Fibroblast of skin of abdomen (primary cell): Measurements from ENCODE around the gene SLC26A2.

ENCODE experiments used
- DNase-seq: peaks from one replicate; pipeline ENCODE4 v3.0.0-alpha.2; 2013

SLC26A2 gene

DNA sequence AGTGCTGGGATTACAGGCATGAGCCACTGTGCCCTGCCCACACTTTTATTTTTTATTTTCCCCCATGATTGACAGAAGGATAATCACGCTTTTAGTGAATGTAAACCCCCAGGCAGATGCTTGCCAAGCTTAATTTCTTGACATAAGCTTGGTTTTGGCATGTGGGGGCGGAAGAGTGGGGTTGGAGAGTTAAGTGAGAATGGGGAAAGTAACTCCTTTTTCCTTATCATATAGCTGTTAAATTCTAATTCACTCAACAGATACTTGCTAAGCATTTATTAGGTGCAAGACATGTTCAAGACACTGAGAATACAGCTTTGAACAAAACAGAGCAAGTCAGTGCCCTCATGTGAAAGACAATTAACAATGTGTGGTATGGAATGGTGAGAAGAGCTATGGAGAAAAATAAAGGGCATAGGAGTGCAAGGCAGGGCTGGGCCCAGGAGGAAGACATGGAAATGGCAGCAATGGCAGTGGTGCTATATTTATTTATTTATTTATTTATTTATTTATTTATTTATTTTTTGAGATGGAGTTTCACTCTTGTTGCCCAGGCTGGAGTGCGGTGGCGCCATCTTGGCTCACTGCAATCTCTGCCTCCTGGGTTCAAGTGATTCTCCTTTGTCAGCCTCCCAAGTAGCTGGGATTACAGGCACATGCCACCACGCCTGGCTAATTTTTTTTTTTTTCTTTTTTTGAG is 2.2 kb downstream of the SLC26A2 start:
- DNase-seq = no peak

DNA sequence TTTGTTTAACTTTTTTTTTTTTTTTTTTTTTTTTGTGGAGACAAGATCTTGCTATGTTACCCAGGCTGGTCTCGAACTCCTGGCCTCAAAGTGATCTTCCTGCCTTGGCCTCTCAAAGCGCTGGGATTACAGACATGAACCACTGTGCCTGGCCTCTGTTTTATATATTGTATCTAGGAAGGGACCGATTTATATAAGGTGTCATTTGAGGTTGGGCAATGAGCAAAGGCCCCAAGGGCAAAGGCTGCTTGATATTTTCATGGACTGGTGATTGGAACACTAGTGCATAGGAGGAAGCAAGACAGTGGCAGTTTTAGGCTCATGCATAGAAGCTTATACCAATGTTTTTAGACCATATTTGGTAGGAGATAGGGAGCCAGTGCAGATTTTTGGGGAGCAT is 3.2 kb downstream of the SLC26A2 start:
- no peak for DNase-seq

DNA sequence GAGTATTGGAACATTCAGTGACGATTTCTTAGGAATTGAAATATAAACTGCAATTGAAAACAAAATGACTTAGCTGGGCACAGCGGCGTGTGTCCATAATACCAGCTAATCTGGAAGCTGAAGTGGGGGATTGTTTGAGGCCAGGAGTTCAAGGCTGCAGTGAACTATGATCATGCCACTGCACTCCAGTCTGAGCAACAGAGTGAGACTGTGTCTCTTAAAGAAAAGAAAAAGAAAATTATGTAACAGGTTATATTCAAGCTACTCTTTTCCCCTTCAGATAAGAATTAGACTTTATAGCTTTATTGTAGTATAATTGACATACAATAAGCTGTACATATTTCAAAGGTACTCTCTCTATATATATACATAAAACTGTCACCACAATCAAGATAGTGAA is 6.4 kb downstream of the SLC26A2 start:
- no peak for DNase-seq

DNA sequence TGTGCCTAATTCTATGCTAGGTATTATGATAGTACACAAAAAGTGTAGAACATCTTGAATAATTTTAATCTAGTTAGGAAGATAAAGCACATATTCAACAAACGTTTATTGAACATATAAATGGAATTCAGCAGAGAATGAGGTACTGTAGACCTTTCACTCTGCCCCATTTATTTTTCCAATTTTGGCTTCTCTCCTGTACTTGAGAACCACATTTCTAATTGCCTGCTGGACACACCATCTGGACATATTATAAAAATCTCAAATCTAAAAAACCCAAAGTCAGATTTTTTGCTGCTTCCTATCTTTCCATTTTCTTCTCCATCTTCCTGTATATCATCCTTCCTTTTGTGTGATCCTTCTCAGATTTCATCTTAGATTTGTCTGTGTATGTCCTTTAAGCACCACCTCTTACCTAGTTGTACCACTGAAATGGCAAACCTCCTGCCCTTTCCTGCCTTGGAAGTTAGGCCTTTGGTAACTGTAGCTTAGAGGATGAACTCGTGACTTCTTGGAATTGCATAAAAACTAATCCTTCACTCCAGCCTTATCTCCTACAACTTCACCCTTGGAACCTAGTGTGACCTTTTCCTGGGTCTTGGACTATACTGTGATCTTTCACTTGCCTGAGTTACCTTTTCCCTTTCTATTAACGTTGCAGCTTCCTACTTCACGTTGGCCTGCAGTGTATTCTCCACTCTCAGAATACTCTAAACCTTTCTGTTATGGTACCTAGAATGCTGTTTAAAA is 8.8 kb downstream of the SLC26A2 start:
- no peak for DNase-seq

DNA sequence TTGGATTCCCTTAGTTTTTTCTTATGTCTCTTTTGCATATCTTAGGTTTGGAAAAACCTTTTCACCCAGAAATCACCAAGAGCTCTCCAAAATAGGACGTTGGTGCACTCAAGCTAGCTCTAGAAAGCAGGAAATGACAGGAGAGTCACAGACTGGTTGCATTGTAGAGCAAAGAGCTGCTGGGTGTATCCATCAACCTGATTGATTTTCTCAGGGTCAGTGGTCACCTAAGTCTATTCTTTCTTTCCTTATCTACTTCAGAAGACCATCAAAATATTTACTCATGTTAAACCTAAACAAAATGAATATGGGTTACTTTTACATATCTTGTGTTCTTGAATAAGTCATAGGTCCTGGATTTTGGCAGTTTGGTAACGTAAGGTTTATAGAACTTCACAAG is 14.9 kb downstream of the SLC26A2 start:
- no peak for DNase-seq

DNA sequence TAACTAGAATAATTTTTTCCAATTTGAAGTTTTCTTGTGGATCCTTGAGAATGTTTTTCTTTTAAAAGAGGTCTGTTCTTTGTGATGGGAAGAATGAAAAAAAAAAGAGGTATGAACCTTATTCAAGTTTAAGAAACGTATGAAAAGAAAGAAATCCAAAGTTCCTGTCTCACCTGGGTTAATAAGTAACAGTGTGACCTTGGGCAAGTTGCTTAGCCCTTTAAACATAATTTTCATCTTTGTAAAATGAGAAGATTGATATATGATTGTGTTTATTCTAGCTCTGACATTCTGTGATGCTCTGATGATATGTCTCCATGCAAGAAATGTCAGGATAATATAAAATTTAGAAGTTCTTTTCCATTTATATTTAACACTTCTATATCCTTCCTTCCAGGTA is 19.3 kb downstream of the SLC26A2 start:
- no peak for DNase-seq

DNA sequence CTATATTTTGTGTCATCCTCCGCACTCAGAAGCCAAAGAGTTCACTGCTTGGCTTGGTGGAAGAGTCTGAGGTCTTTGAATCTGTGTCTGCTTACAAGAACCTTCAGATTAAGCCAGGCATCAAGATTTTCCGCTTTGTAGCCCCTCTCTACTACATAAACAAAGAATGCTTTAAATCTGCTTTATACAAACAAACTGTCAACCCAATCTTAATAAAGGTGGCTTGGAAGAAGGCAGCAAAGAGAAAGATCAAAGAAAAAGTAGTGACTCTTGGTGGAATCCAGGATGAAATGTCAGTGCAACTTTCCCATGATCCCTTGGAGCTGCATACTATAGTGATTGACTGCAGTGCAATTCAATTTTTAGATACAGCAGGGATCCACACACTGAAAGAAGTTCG is 20.6 kb downstream of the SLC26A2 start:
- DNase-seq = no peak

DNA sequence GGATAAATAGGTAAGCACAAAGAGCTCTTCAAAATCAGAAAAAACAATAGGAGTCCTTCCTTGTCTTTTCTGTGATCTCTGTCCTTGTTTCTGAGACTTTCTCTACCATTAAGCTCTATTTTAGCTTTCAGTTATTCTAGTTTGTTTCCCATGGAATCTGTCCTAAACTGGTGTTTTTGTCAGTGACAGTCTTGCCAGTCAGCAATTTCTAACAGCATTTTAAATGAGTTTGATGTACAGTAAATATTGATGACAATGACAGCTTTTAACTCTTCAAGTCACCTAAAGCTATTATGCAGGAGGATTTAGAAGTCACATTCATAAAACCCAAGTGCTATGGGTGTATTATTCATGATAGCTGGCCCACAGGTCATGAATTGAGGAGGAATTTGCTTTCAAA is 21.9 kb downstream of the SLC26A2 start:
- DNase-seq = no peak

DNA sequence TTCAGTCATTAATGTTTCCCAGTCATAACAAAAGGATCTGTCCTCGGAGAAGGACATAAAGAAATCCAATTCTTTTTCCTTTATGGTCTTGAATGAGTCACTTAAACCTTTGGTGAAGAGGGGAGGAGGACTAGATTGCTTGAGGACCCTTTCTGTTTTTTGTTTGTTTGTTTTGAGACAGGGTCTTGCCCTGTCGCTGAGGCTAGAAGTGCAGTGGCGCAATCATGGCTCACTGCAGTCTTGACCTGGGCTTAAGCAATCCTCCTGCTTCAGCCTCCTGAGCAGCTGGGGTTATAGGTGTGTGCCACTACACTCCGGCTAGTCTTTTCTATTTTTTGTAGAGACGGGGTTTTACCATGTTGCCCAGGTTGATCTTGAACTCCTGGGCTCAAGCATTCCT is 27.6 kb downstream of the SLC26A2 start:
- DNase-seq = no peak

DNA sequence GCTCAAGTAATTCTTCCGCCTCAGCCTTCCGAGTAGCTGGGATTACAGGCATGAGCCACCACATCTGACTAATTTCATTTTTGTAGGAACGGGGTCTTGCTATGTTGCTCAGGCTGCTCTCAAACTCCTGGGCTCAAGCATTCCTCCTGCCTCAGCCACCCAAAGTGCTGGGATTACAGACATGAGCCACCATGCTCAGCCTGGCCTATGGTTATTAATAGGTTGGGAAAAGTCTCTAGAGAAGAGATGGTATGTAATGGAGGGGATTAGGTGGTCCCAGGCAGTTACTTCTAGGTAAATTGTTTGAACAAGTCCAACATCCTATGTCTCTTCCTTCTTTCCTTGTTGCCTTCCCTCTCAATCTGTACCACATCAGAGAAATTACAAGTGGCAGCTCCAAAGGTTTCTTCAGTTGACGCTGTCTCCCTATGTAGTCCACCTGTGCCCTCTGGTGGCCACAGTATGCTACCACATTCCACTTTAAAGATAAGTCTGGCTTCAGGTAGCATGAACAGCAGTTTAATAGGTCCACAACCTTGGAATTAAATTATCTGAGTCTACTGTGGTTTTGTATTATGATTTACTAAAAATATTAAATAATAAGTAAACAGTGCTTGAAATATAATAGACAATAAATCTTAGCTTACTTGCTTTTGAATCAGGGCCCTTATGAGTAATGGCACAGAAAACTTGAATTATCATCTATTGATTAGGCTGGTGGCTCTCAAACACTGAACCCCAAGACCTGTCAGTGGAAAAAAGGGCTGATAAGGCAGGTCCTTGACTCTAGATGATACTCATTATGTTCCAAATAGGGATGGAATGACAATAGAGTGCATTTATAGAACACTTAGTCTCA is 30.2 kb downstream of the SLC26A2 start:
- peak; percentile 70 for DNase-seq

DNA sequence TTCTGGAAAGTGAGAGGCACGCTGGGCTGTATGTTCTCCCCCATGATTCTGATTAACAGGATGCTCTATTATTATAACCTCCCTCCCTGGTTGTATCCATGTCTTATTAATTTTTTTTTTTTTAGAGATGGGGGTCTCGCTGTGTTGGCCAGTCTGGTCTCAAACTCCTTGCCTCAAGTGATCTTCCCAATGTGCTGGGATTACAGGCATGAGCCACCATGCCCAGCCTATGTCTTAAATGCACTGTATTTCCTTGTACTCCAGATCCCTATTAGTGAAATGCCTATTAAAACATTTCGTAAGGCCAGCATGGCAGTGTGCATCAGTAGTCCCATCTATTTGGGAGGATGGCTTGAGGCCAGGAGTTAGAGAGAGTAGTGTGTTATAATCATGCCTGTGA is 32.9 kb downstream of the SLC26A2 start:
- no peak for DNase-seq

DNA sequence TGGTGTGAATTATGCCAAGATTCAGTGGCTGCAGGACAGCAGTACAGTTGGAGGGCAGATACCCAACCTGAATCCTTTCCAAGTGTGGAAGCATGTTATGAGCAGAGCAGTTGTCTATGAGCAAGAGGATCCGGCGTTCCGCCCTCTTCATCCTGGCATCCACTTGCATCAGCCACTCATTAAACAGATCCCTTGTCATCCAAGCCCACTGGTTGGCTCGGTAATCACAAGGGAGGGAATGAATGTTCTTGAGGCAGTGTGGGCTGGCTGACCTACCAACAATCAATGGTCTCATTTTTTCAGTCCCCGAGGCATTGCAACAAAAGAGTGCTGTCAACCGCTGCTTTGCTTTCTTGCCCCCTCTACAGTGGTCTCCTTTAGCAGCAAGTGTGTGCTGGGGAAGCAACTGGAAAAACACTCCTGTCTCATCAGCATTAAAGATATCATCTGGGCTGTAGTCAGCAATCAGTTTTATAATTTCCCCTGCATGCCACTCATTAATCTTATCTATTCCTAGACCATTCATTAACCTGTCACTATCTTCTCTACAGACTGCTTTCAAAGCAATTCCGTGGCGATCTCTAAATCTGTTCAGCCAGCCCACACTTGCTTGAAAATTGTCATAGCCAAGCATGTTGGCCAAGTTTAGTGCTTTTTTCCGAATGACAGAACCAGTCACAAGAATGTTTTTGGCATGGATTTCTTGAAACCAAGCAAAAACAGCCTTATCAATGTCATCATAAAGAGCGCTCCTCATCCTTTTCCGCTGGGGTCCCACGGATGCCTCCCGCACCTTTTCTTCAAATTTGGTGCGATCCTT is 35.0 kb downstream of the SLC26A2 start:
- no peak for DNase-seq

DNA sequence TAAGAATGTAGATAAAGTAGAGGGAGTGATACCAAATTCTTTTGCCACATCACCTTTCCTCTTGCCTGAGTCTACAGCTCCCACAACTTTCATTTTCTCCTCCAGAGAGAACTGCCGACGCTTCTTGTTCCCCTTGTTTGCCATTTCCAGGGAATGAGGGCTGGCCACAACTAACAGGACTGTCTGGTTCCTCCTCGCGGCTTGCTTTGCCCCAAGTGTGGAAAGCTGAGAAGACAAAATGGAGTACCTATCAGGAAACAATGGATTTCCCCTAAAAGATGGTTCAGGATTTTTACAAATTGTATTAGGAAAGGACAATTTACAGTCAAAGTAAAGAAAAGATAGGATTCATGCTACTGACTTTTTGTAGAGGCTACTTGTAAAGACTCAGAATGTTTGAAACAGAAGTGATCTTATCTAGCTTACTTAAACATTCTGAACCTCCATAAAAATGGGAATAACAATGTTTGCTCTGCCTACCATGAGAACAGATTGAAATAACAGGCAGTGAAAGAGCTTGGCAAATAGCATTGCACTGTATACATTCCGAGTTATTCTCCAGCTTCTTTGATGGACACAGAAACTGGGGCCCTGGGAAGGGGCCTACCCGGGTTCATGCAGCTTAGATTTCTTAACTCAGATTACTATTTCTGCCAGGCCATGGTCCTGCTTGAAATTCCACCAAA is 35.8 kb downstream of the SLC26A2 start:
- no peak for DNase-seq

DNA sequence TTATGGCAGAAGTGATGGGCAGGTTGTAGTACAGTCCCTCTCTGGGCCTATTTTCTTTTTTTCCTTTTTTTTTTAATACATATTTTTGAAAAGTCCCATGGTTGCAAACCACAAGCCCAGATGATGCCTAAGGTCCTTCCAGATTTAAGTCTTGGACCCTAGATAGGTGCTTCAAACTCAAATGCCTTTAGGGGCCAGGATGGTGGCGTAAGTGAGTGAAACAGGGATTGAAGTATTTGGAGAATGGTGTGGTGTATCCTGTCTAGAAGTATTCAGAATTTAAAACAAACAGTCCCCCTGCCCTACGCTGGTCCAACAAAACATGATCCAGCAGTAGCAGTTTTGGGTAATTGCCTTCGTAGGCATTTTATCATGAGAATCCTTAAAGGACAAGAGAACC is 37.7 kb downstream of the SLC26A2 start:
- DNase-seq = no peak

DNA sequence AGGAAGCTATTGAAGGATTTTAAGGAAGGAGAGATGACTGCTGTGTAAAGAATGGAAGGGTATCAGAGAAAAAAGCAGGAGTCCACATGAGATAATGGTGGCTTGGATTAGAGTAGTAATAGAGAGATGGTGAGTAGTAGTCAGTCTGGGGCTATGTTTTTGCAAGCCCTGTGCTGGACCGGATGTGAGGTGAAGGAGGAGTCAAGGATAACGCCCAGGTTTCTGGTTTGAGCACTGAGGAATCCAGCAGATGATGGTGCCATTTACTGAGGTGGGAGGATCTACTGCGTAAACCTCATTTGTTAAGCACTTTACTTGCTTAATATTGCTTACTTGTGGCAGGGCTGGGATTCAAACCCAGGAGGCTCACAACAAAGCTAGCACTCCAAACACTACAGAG is 38.8 kb downstream of the SLC26A2 start:
- no peak for DNase-seq

DNA sequence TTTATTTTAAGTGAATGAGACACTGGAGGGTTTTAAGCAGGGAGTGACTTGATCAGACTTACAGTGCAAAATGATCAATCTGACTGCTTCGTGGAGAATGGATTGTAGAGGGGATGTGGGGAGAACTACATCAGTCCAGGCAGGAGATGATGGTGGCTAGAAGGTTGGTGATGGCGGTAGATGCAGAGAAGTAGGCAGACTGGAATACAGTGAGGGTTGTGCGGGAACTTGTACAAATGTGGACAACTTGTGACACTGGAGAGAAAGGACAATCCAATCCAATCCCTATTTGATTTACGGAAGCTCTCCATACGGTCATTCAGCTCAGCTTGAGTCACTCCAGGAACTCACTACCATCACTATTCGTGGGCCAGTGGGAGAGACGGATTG is 39.3 kb downstream of the SLC26A2 start:
- no peak for DNase-seq

DNA sequence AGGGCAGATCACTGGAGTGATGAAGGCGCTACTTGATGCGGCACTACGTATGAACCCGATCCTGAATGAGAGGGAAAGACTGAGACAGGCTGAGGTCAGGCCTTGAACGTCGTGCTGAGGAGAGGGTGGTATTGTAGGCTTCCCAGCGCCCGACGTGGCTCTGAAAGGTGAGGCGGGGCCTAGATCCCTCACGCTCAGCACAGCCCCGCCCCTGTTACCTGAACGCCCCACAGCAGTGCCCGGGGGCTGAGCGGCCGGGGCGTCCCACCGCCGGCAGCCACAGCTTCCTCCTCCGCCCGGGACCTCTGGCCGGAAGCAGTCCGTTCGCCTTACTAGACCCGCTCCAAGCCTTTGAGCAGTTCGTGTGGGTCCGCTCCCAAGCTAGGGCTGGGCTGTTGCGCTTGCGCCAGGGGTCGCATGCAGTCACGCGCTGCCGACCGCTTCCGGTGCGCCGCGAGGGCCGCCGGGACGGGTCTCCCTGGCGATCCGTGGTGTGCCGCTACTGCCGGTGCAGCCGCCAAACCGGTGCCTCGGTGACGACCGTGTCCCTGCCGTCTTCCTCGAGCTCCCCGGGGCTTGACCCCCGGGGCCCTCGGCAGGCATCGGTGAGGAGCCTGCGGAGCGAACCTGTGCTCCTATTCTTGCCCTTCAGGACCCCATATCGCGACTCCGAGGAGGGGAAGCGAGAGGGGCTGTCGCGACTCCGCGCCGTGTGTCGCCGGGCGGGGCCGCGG is 39.9 kb downstream of the SLC26A2 start, which contains the start of the genes HMGXB3 and TIGD6:
TSS of gene HMGXB3 (plus strand) at position 484 of the 734 bp plus-strand sequence. CDS start 4,114 bp downstream, outside the sequence.
TSS of gene TIGD6 (minus strand) at position 399 of the 734 bp plus-strand sequence. CDS start 4,306 bp downstream, outside the sequence.
- DNase-seq = peak; percentile 94

DNA sequence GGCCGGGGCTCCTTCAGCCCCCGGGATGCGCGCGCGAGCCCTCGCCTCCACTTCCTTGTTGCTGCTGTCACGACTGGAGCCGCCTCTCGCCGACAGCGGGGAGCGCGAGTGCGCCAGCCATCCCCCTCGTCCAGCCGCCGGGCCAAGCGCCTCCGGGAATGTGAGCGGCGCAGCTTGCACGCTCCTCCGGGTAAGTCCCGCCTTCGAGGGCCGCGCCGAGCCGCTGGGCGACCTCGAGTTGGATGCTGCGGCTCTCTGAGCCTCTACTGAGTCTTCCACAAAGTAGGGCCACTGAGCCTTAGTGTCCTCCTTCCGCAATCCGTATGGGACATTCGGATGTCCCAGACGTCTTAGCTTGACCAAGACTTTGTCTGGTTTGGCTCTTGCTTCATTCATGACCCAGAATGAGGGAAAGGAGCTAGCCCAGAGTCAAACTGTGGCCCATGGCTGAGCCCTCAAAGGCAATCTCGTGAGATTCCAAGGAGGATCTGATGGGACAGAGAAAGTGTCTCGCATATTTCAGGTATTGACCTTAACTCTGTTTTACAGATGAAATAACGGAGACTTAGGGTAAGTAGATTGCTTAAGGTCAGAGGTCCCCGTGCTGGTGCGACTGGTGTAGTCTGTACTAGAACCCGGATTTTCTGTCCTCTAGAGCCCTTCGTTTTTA is 40.6 kb downstream of the SLC26A2 start:
- peak; percentile 28 for DNase-seq

DNA sequence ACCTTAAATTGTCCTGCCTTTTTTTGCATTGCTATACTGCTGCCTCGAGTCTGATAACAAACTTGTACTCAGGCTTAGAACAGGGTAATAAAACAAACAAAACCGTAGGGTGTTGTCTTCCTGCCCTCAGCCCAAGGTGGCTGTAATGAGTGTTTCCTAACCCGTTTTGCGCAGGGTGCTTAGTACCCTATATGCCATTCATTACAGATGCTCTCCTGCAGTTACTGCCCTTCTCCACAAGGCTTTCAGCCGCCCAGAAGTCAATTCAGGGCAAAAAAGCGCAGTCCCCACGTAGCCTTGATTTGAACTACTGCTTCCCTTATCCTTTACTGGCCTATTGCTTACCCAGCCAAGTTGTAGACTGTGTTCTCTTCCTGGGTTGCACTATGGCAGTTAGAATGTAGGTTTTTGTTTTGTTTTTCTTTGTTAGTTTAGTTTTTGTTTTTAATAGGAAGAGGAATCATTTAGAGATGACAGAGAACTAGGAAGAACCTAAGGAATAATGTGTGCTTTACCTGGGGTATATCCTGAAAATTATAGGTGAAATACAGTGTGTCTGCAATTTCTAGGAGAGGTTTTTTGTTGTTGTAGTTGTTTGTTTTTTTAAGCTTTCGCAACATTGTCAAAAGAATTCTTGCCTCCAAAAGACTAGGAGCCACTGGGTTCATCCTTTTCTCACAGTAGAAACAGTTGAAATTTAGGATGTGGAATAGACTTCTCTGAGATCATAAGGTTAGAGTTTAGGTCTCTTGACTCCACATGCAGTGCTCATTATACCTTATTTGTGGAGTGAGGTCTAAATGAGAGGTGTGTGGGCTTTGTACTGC is 41.3 kb downstream of the SLC26A2 start:
- peak; percentile 66 for DNase-seq
